GM10847 (cell line): ENCODE data around the gene DLK1.

Experiments used
- POLR2A ChIP-seq: IDR thresholded peaks from 2 replicates; pipeline ENCODE4 v1.6.1; 2011; ENCODE audit not compliant: insufficient read length; ENCODE audit errors: extremely low read depth

Gene DLK1

GRCh38 chr14:100732766-100733100 lies 6.0 kb downstream of the DLK1 start:
- TF ChIP-seq POLR2A, result no peak

- no peak for TF ChIP-seq POLR2A
Measured at GRCh38 chr14:100733152-100733850, 6.6 kb downstream of the DLK1 start.

GRCh38 chr14:100734031-100734990 lies 7.6 kb downstream of the DLK1 start:
- TF ChIP-seq POLR2A, result no peak

- TF ChIP-seq POLR2A, result no peak
Measured at GRCh38 chr14:100735271-100735670, 8.6 kb downstream of the DLK1 start.

- no peak for TF ChIP-seq POLR2A
Measured at GRCh38 chr14:100736269-100737180, 9.8 kb downstream of the DLK1 start.

- no peak for TF ChIP-seq POLR2A
Measured at GRCh38 chr14:100737526-100737925, 10.8 kb downstream of the DLK1 start.

- no peak for TF ChIP-seq POLR2A
Measured at GRCh38 chr14:100738269-100738691, 11.6 kb downstream of the DLK1 start.

GRCh38 chr14:100738704-100739131 lies 12.0 kb downstream of the DLK1 start:
- TF ChIP-seq POLR2A, result no peak

GRCh38 chr14:100739306-100739705 lies 12.6 kb downstream of the DLK1 start:
- no peak for TF ChIP-seq POLR2A

GRCh38 chr14:100740196-100740825 lies 13.6 kb downstream of the DLK1 start:
- TF ChIP-seq POLR2A, result no peak

- no peak for TF ChIP-seq POLR2A
Measured at GRCh38 chr14:100740929-100741328, 14.2 kb downstream of the DLK1 start.

GRCh38 chr14:100741966-100742365 lies 15.3 kb downstream of the DLK1 start:
- TF ChIP-seq POLR2A, result no peak

- TF ChIP-seq POLR2A, result no peak
Measured at GRCh38 chr14:100746326-100746725, 19.6 kb downstream of the DLK1 start.

- no peak for TF ChIP-seq POLR2A
Measured at GRCh38 chr14:100747021-100747586, 20.4 kb downstream of the DLK1 start.
